ENCODE measurements around the gene MGLL.

MGLL gene

DNA sequence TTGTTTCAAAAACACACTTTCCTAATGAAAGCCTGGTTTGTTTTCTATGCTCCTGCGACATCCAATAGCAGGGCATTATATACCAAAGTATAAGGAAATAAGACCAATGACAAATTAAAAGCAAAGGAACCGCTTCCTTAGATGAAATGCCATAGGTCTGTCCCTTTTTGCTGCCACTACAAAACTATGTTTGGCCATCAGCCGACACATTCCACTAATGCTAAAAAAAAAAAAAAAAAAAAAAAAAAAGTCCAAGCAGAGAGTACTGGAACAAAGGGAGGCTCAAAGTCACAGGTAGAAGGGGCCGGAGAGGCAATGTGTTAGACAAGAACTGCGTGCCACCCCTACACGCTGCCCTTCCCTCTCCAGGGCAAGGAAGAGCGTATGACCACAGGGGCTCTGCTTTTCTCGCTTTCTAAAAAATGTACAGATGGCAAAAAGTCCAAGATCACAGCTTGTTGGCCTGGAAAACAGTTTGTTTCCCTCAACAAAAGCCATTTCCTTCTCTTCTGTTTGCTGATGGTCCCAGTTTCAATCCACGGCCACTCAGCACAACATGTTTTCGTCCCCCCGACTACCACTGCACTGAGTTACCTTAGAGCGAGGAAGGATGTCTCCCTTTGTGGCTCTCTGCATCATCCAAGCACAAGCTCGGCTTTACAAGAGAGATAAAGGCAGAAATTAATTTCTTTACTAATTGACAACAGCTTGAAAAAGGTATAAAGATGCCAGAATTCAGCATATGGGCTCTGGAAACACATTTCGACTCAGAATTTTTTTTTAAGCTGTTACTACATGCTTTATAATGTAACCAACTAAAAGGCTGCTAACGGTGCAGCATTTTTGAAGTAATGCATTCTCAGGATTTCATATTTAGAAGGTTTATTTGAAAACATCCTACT is 78.7 kb downstream of the MGLL start:
- H3K4me1 ChIP-seq (ENCODE audit: control insufficient read depth, low read depth, low read length), result no peaks in the 10 kb centered on the region
- H2BK15ac ChIP-seq (replicated peaks; ENCODE audit: low read depth), result no peak overlapping the region
- no peak overlapping the region for H3K4ac ChIP-seq (ENCODE audit: low read depth, low read length)
- H4K8ac ChIP-seq (ENCODE audit: low read depth, low read length), result no peak overlapping the region
- no peaks in the 10 kb centered on the region for H3K79me2 ChIP-seq (ENCODE audit: control insufficient read depth, insufficient read depth, low read length)
- no peak overlapping the region for H4K5ac ChIP-seq (ENCODE audit: low read length)
- H3K4me2 ChIP-seq (ENCODE audit: low read length), result no peak overlapping the region
- no peak overlapping the region for H3K9ac ChIP-seq (ENCODE audit: low read length)
- H3K56ac ChIP-seq (ENCODE audit: low read length), result no peak overlapping the region
- no peaks in the 10 kb centered on the region for H3K36me3 ChIP-seq (ENCODE audit: control insufficient read depth, insufficient read depth, low read length)
- H2BK120ac ChIP-seq (ENCODE audit: low read depth, low read length), result no peak overlapping the region
- no peaks in the 10 kb centered on the region for H3K27me3 ChIP-seq (ENCODE audit: insufficient read depth, low read length, poor library complexity)
- no CpG with 5 or more reads among the region's 15 CpGs for WGBS (ENCODE audit: extremely low coverage, insufficient coverage, low lambda C conversion rate)
- no peak overlapping the region for H3K23ac ChIP-seq (ENCODE audit: low read length)
- DNase-seq, result no peak
- no peaks in the 10 kb centered on the region for H3K79me1 ChIP-seq (ENCODE audit: low read length)
- H3K27ac ChIP-seq (ENCODE audit: low read depth, low read length), result no peak overlapping the region
- H3K4me3 ChIP-seq (ENCODE audit: low read length), result no peak overlapping the region
- H3K18ac ChIP-seq (ENCODE audit: low read length), result no peak overlapping the region
- no peak overlapping the region for H2BK5ac ChIP-seq (ENCODE audit: low read length)
- no peak overlapping the region for H2AK5ac ChIP-seq (ENCODE audit: low read length)

DNA sequence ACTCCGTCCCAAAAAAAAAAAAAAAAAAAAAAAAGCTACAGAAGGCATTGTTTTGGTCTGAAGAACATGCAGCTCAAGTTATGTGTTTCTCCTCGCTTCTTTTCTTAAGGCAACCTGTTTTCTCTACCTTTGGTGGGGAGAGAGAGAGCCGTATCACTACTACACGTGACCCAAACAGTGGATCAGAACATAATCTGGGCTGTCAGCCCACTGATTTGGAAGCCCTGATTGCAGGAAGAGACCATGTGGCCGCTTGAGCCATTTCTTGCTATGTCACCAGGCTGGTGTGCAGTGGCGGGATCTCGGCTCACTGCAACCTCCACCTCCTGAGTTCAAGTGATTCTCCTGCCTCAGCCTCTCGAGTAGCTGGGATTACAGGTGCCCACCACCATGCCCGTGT is 79.7 kb downstream of the MGLL start:
- H3K23ac ChIP-seq (ENCODE audit: low read length), result no peak overlapping the region
- H3K56ac ChIP-seq (ENCODE audit: low read length), result no peak overlapping the region
- no peak overlapping the region for H3K4ac ChIP-seq (ENCODE audit: low read depth, low read length)
- no peaks in the 10 kb centered on the region for H3K79me1 ChIP-seq (ENCODE audit: low read length)
- no peak overlapping the region for H3K4me3 ChIP-seq (ENCODE audit: low read length)
- no peaks in the 10 kb centered on the region for H3K36me3 ChIP-seq (ENCODE audit: control insufficient read depth, insufficient read depth, low read length)
- H4K5ac ChIP-seq (ENCODE audit: low read length), result no peak overlapping the region
- no peak overlapping the region for H3K18ac ChIP-seq (ENCODE audit: low read length)
- no peaks in the 10 kb centered on the region for H3K4me1 ChIP-seq (ENCODE audit: control insufficient read depth, low read depth, low read length)
- H3K4me2 ChIP-seq (ENCODE audit: low read length), result no peak overlapping the region
- no peak for DNase-seq
- no peaks in the 10 kb centered on the region for H3K27me3 ChIP-seq (ENCODE audit: insufficient read depth, low read length, poor library complexity)
- H3K79me2 ChIP-seq (ENCODE audit: control insufficient read depth, insufficient read depth, low read length), result no peaks in the 10 kb centered on the region
- no peak overlapping the region for H4K8ac ChIP-seq (ENCODE audit: low read depth, low read length)
- no CpG with 5 or more reads among the region's 9 CpGs for WGBS (ENCODE audit: extremely low coverage, insufficient coverage, low lambda C conversion rate)
- H2BK5ac ChIP-seq (ENCODE audit: low read length), result no peak overlapping the region
- no peak overlapping the region for H3K9ac ChIP-seq (ENCODE audit: low read length)
- no peak overlapping the region for H2BK15ac ChIP-seq (replicated peaks; ENCODE audit: low read depth)
- no peak overlapping the region for H3K27ac ChIP-seq (ENCODE audit: low read depth, low read length)
- H2AK5ac ChIP-seq (ENCODE audit: low read length), result no peak overlapping the region
- no peak overlapping the region for H2BK120ac ChIP-seq (ENCODE audit: low read depth, low read length)

DNA sequence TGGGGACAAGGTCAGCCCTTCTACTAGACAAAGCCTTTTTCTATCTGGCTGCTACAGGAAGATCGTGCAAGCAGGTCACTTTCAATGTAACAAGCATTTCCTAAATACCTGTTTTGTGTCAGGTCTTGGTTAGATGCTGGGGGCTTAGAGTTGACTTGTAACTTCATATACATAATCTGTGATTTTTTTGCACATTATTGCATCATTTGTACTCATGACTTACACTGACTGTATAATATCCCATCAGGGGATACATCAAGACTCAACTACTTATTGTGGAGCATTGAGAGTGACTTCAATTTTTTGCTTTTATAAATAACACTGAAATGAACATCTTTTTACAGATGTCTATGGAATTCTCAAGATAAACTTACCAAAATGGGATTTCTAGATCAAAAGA is 80.6 kb downstream of the MGLL start:
- Histone ChIP-seq H3K4me1 (ENCODE audit: control insufficient read depth, low read depth, low read length) (no peaks in the 10 kb centered on the region), H2AK5ac (ENCODE audit: low read length) (no peak overlapping the region), H2BK5ac (ENCODE audit: low read length) (no peak overlapping the region), H3K4ac (ENCODE audit: low read depth, low read length) (no peak overlapping the region), H3K23ac (ENCODE audit: low read length) (no peak overlapping the region), H4K8ac (ENCODE audit: low read depth, low read length) (no peak overlapping the region), H3K27ac (ENCODE audit: low read depth, low read length) (no peak overlapping the region), H3K79me2 (ENCODE audit: control insufficient read depth, insufficient read depth, low read length) (no peaks in the 10 kb centered on the region), H3K27me3 (ENCODE audit: insufficient read depth, low read length, poor library complexity) (no peaks in the 10 kb centered on the region), H3K4me2 (ENCODE audit: low read length) (no peak overlapping the region), H4K5ac (ENCODE audit: low read length) (no peak overlapping the region), H2BK120ac (ENCODE audit: low read depth, low read length) (no peak overlapping the region), H3K18ac (ENCODE audit: low read length) (no peak overlapping the region), H3K4me3 (ENCODE audit: low read length) (no peak overlapping the region), H2BK15ac (replicated peaks; ENCODE audit: low read depth) (no peak overlapping the region), H3K79me1 (ENCODE audit: low read length) (no peaks in the 10 kb centered on the region), H3K56ac (ENCODE audit: low read length) (no peak overlapping the region), H3K36me3 (ENCODE audit: control insufficient read depth, insufficient read depth, low read length) (no peaks in the 10 kb centered on the region), H3K9ac (ENCODE audit: low read length) (no peak overlapping the region)
- WGBS (ENCODE audit: extremely low coverage, insufficient coverage, low lambda C conversion rate), result no CpG with 5 or more reads among the region's 1 CpG
- no peak for DNase-seq

DNA sequence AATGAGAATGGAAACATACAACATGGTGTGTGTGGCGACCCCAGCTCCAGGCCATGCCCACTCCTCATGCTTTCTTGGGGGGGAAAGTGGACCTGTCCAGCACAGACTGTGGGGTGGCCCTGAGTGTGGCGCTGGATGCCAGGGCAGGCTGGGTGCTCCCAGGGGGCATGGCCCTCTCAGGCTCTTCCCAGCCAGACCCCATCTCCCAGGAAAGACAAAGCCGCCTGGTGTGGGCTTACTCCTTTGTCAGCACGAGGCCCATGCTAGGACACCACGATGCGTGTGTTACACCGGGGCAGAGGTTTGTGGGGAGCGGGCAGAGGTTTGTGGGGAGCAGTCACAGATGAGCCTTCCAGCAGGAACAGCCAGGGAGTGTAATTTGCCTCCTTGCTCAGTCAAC is 81.1 kb downstream of the MGLL start:
- no peaks in the 10 kb centered on the region for H3K79me1 ChIP-seq (ENCODE audit: low read length)
- no peak overlapping the region for H4K5ac ChIP-seq (ENCODE audit: low read length)
- no peak overlapping the region for H3K9ac ChIP-seq (ENCODE audit: low read length)
- H3K23ac ChIP-seq (ENCODE audit: low read length), result no peak overlapping the region
- no peak overlapping the region for H3K4me3 ChIP-seq (ENCODE audit: low read length)
- H4K8ac ChIP-seq (ENCODE audit: low read depth, low read length), result no peak overlapping the region
- no peaks in the 10 kb centered on the region for H3K79me2 ChIP-seq (ENCODE audit: control insufficient read depth, insufficient read depth, low read length)
- no peak overlapping the region for H3K4ac ChIP-seq (ENCODE audit: low read depth, low read length)
- H3K56ac ChIP-seq (ENCODE audit: low read length), result no peak overlapping the region
- H3K27me3 ChIP-seq (ENCODE audit: insufficient read depth, low read length, poor library complexity), result no peaks in the 10 kb centered on the region
- DNase-seq, result no peak
- H3K18ac ChIP-seq (ENCODE audit: low read length), result no peak overlapping the region
- H2BK15ac ChIP-seq (replicated peaks; ENCODE audit: low read depth), result no peak overlapping the region
- no peak overlapping the region for H2BK5ac ChIP-seq (ENCODE audit: low read length)
- H3K36me3 ChIP-seq (ENCODE audit: control insufficient read depth, insufficient read depth, low read length), result no peaks in the 10 kb centered on the region
- WGBS (ENCODE audit: extremely low coverage, insufficient coverage, low lambda C conversion rate), result no CpG with 5 or more reads among the region's 8 CpGs
- H3K4me2 ChIP-seq (ENCODE audit: low read length), result no peak overlapping the region
- H2BK120ac ChIP-seq (ENCODE audit: low read depth, low read length), result no peak overlapping the region
- H2AK5ac ChIP-seq (ENCODE audit: low read length), result no peak overlapping the region
- H3K4me1 ChIP-seq (ENCODE audit: control insufficient read depth, low read depth, low read length), result no peaks in the 10 kb centered on the region
- no peak overlapping the region for H3K27ac ChIP-seq (ENCODE audit: low read depth, low read length)

DNA sequence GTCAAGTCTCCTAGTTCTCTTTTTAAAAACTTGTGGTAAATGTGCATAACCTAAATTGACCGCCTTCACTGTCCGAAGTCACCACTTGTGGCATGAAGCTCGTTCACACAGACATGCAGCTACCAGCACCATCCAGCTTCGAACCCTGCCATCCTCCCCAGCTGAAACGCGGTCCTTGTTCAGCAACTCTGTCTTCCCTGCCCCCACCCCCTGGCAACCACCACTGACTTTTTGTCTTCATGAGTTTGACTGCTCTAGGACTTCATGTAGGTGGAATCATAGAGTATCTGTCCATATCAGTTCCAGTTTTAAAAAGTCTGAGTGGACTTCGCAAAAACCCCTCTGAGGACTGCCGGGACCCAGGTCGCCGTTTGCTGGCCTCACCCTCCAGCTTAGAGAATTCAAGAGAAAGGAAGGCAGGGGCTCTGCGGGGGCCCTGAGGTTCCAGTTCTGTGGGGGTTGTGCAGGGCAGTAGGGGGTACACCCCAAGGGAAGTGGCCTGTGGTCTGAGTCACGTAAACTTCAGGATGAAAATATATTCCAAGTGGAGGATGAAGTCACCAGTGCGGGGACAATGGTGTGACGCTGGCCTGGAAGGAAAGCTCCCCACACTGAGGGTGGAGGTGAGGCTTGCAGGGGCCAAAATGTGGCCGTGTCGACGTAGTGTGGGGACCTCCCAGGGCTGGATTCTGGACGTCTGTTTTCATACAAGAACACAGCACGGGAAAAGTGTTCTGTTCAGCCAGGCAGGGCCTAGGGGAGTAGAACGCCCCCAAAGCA is 82.0 kb downstream of the MGLL start:
- H3K27ac ChIP-seq (ENCODE audit: low read depth, low read length), result no peak overlapping the region
- H2BK120ac ChIP-seq (ENCODE audit: low read depth, low read length), result no peak overlapping the region
- H3K9ac ChIP-seq (ENCODE audit: low read length), result no peak overlapping the region
- no peak overlapping the region for H3K18ac ChIP-seq (ENCODE audit: low read length)
- no peak overlapping the region for H3K4me3 ChIP-seq (ENCODE audit: low read length)
- no CpG with 5 or more reads among the region's 20 CpGs for WGBS (ENCODE audit: extremely low coverage, insufficient coverage, low lambda C conversion rate)
- H3K23ac ChIP-seq (ENCODE audit: low read length), result no peak overlapping the region
- H3K36me3 ChIP-seq (ENCODE audit: control insufficient read depth, insufficient read depth, low read length), result no peaks in the 10 kb centered on the region
- no peak overlapping the region for H3K4ac ChIP-seq (ENCODE audit: low read depth, low read length)
- H4K8ac ChIP-seq (ENCODE audit: low read depth, low read length), result no peak overlapping the region
- H3K79me1 ChIP-seq (ENCODE audit: low read length), result no peaks in the 10 kb centered on the region
- H3K56ac ChIP-seq (ENCODE audit: low read length), result no peak overlapping the region
- no peak overlapping the region for H2BK5ac ChIP-seq (ENCODE audit: low read length)
- no peak overlapping the region for H2BK15ac ChIP-seq (replicated peaks; ENCODE audit: low read depth)
- H2AK5ac ChIP-seq (ENCODE audit: low read length), result no peak overlapping the region
- H3K4me1 ChIP-seq (ENCODE audit: control insufficient read depth, low read depth, low read length), result no peaks in the 10 kb centered on the region
- DNase-seq, result no peak
- H3K79me2 ChIP-seq (ENCODE audit: control insufficient read depth, insufficient read depth, low read length), result no peaks in the 10 kb centered on the region
- no peaks in the 10 kb centered on the region for H3K27me3 ChIP-seq (ENCODE audit: insufficient read depth, low read length, poor library complexity)
- no peak overlapping the region for H3K4me2 ChIP-seq (ENCODE audit: low read length)
- H4K5ac ChIP-seq (ENCODE audit: low read length), result no peak overlapping the region

All from mesendoderm (in vitro differentiated cells).